Measurements from ENCODE around the gene DYNLT1.

DYNLT1 gene

DNA sequence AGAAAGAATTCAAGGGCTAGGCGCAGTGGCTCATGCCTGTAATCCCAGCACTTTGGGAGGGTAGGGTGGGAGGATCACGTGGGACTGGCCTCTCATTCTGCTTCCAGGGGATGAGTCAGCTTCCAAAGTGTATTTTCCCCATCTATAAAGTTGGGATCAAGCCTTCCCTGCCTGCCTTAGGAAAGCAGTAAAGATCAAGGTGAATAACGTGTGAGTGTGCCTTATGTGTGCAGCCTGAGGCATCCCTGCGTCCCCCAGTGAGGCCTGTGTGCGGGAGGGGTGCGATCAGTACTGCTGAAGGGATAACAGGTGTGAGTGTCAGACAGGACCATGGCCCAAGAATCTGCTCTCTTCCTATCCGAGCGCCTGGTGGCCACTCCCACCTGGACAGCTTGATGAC lies 57.9 kb downstream of the DYNLT1 start:
- Histone ChIP-seq H3K4me1 (ENCODE audit: insufficient read depth, poor library complexity, severe bottlenecking) (no peaks in the 10 kb centered on the region), H3K36me3 (ENCODE audit: low read depth) (peaks cover 79% of the 10 kb centered on the region), H3K27me3 (ENCODE audit: insufficient read depth, poor library complexity, severe bottlenecking) (no peaks in the 10 kb centered on the region), H3K4me3 (ENCODE audit: severe bottlenecking) (no peak overlapping the region), H3K9me3 (ENCODE audit: severe bottlenecking) (no peaks in the 10 kb centered on the region), H3K27ac (ENCODE audit: poor library complexity, severe bottlenecking) (no peak overlapping the region)
- no peak for ATAC-seq (ENCODE audit: low read depth)
- TF ChIP-seq, protein P1, sequence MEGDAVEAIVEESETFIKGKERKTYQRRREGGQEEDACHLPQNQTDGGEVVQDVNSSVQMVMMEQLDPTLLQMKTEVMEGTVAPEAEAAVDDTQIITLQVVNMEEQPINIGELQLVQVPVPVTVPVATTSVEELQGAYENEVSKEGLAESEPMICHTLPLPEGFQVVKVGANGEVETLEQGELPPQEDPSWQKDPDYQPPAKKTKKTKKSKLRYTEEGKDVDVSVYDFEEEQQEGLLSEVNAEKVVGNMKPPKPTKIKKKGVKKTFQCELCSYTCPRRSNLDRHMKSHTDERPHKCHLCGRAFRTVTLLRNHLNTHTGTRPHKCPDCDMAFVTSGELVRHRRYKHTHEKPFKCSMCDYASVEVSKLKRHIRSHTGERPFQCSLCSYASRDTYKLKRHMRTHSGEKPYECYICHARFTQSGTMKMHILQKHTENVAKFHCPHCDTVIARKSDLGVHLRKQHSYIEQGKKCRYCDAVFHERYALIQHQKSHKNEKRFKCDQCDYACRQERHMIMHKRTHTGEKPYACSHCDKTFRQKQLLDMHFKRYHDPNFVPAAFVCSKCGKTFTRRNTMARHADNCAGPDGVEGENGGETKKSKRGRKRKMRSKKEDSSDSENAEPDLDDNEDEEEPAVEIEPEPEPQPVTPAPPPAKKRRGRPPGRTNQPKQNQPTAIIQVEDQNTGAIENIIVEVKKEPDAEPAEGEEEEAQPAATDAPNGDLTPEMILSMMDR (IDR thresholded peaks at IDR 0.05; ENCODE audit: poor library complexity, severe bottlenecking): no peak
- DNase-seq (ENCODE audit: low spot score): no peak

Measured in RWPE2 (cell line).